ENCODE results near the gene BCAT1. TPM values are rescaled to one million over a fixed set of nuclear protein-coding genes. Genes with fewer than 3 reads are reported as not detected.

BCAT1 gene
- total and polyA plus RNA-seq, 2 of the 8 experiments (the other 6 are each of a cell fraction or from before 2014, with no cell fraction given), result 19.7 to 263 TPM

DNA sequence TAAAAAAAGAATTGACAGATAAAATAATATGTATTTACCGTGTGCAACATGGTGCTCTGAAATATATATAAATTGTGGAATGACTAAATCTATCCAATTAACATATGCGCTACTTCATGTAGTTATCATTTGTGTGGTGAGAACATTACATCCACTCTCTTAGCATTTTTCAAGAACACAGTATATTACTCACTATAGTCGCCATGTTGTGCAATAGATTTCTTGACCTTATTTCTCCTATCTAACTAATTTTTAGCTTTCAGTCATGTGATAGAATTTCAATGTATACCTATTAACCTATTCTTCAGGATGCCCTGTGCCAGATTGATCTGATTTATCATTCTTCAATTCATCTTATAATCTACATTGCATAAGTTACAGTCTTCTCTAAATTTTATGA is 178.6 kb downstream of the BCAT1 start (continued):
- TF ChIP-seq, protein P1, sequence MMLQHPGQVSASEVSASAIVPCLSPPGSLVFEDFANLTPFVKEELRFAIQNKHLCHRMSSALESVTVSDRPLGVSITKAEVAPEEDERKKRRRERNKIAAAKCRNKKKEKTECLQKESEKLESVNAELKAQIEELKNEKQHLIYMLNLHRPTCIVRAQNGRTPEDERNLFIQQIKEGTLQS (IDR thresholded peaks at IDR 0.05; ENCODE audit: insufficient read depth, low read depth, low read length), result no peak
- TF ChIP-seq EGR1 (IDR thresholded peaks at IDR 0.05; ENCODE audit: borderline replicate concordance, low read depth, low read length) (no peak), TEAD4 (IDR thresholded peaks at IDR 0.05; ENCODE audit: low read depth, low read length) (no peak), SUZ12 (IDR thresholded peaks at IDR 0.05; ENCODE audit: low read length) (no peak)

Data from H1 (cell line).